Measurements from ENCODE around the gene STK32C.
"Not testable (repeated sequence)": the region's sequence is repeated elsewhere in the genome, so short reads cannot be mapped to it uniquely, and the experiment has no call there.

STK32C gene

GRCh38 chr10:132316133-132316532 is 8.4 kb upstream of the STK32C start:
- no peak for DNase-seq

GRCh38 chr10:132314881-132315280 is 7.1 kb upstream of the STK32C start:
- DNase-seq = not testable (repeated sequence)

- no peak for DNase-seq
Observed at GRCh38 chr10:132314336-132314735, 6.6 kb upstream of the STK32C start.

GRCh38 chr10:132313865-132314264 is 6.1 kb upstream of the STK32C start:
- no peak for DNase-seq

GRCh38 chr10:132313305-132313704 is 5.6 kb upstream of the STK32C start:
- no peak for DNase-seq

- DNase-seq = no peak
Observed at GRCh38 chr10:132311338-132311939, 3.7 kb upstream of the STK32C start.

GRCh38 chr10:132310701-132311337 is 3.1 kb upstream of the STK32C start:
- DNase-seq = no peak

GRCh38 chr10:132309879-132310591 is 2.3 kb upstream of the STK32C start:
- no peak for DNase-seq

- no peak for DNase-seq
Observed at GRCh38 chr10:132309471-132309865, 1.7 kb upstream of the STK32C start.

GRCh38 chr10:132308587-132309470 is 1.1 kb upstream of the STK32C start:
- DNase-seq = no peak

- DNase-seq = peak; percentile 9
Observed at GRCh38 chr10:132306864-132307751, 642 bp downstream of the STK32C start.

GRCh38 chr10:132306343-132306685 is 1.4 kb downstream of the STK32C start:
- no peak for DNase-seq

- DNase-seq = no peak
Observed at GRCh38 chr10:132305654-132306342, 2.0 kb downstream of the STK32C start.

GRCh38 chr10:132304756-132305509 is 2.8 kb downstream of the STK32C start:
- no peak for DNase-seq

- DNase-seq = no peak
Observed at GRCh38 chr10:132303361-132304115, 4.2 kb downstream of the STK32C start.

- DNase-seq = no peak
Observed at GRCh38 chr10:132302421-132303310, 5.1 kb downstream of the STK32C start.

GRCh38 chr10:132301371-132302330 is 6.1 kb downstream of the STK32C start:
- no peak for DNase-seq

GRCh38 chr10:132300582-132300981 is 7.2 kb downstream of the STK32C start:
- DNase-seq = no peak

All from RPMI8226 (cell line).